GM18498 (cell line): Measurements from ENCODE around the gene APEX2.
"Not testable (repeated sequence)": the region's sequence is repeated elsewhere in the genome, so short reads cannot be mapped to it uniquely, and the experiment has no call there.

Source experiments
- ATAC-seq: cut with Tn5 transposase; IDR thresholded peaks from one replicate; pipeline ENCODE4 v1.9.1; 2021; ENCODE audit warnings: mild to moderate bottlenecking, moderate library complexity; ENCODE audit not compliant: unreplicated experiment

APEX2 gene

GRCh38 chrX:54999717-55000598, at the start of gene APEX2:
Gene APEX2 (plus strand): TSS chrX:55000363. CDS start chrX:55000423, 60 bp downstream.
- ATAC-seq: peak; percentile 94

DNA sequence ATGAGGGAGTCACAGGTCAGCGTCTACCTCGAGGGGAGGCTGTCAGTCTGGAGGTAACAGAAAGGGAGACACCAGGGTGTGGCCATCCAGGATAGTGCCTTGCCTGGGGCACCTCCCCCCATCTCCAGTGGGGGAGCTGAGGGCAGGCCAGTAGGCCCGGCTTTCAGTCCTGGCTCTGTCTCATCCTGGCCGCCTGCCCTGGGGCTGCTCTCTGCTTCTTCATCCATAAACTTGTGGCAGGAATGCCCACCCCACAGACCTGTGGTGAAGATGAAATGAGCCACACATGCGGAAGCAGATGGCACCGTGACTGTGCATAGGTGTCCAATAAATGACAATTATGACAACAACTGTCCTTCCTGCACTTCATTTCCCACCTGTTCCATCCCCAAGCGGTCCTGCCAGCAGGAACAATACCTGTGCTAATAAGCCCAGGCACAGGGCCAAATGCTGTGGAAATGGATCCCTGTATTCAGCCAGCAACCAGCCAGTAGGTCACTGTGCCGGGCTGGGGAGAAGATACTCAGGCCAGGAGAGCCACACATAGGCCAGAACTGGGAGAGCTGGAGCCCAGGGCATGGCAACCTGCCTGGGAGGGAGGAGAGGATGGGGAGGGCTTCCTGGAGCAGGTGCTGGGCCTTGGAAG, 49.3 kb upstream of the APEX2 start:
- ATAC-seq: no peak

- no peak for ATAC-seq
Measured at GRCh38 chrX:54961750-54962149, 38.4 kb upstream of the APEX2 start.

DNA sequence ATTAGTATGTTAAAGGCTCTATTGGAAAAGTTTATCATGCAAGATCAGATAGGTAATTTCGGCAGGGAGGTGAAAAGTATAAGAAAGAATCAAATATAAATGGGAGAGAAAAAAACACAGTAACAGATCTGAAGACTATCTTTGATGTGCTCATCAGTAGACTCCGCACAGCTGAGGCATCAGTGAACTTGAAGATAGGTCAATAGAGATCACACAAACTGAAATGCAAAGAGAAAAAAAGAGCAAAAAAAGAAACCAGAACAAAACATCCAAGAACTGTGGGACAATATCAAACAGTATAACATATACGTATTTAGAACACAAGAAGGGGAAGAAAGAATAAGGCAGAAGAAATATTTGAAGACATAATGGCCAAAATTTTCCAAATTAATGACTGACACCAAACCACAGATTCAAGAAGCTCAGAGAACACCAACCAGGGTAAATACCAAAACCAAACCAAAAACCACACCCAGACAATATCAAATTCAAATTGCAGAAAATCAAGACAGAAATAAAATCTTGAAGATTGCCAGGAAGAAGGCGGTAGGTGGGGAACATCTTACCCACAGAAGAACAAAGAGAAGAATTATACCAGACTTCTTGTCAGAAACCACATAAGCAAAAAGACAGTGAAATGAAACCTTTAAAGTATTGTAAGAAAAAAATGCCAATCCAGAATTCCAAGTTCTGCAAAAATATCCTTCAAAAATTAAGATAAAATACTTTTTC, 35.2 kb upstream of the APEX2 start:
- ATAC-seq: no peak

GRCh38 chrX:54977387-54977786, 22.8 kb upstream of the APEX2 start:
- ATAC-seq: no peak

- no peak for ATAC-seq
Measured at GRCh38 chrX:54978448-54978847, 21.7 kb upstream of the APEX2 start.

GRCh38 chrX:54979432-54979831, 20.7 kb upstream of the APEX2 start:
- ATAC-seq: no peak

- no peak for ATAC-seq
Measured at GRCh38 chrX:54980334-54980733, 19.8 kb upstream of the APEX2 start.

GRCh38 chrX:54983306-54983705, 16.9 kb upstream of the APEX2 start:
- ATAC-seq: not testable (repeated sequence)

DNA sequence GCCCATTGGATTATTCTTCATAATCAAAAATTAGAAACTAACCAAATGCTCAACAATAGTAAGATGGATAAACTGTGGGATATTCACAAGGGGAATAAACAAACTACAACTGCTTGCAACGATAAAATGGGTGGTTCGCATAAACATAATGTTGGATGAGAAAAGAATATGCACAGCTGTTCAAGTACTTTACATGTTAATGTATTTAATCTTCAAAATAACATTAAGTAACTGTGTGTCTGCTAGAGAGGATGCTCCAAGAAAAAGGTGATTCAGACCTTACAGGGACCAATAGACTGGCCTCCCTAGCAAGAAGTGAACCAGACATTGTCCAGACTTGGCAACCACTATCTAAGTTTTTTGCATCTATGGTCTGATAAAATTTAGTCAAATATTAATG, 8.5 kb upstream of the APEX2 start:
- ATAC-seq: no peak

DNA sequence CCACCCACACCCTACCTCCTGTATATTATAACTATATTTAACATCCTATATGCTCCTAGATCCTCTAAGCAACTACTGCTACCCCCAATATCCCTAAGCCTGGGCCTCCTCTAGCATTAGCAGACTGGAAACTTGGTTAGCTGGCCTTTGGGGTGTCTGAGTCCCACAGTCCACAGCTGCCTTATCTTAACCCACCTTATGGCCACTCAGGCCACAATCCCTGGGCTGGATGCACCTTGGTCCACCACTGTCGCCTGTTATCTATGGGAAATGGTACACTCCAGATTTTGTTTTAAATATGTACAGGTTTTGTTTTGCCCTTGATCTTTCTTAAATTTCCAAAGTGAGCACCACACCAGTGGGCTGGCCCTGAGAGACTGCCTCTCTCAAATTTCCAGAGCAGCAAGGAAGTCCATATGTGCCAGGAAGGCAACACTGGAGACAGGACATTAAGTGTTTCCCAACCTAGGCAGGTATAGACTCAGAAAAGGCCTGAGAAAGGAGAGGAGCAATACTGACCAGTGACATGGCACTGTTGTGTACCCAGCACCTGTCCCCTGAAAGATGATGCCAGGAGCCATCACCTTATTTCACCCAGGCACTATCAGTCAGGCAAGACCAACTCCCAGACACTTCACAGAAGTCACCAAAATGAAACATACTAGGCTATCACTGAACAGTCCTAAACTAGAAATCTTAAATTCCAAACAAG, 7.1 kb upstream of the APEX2 start:
- ATAC-seq: no peak

DNA sequence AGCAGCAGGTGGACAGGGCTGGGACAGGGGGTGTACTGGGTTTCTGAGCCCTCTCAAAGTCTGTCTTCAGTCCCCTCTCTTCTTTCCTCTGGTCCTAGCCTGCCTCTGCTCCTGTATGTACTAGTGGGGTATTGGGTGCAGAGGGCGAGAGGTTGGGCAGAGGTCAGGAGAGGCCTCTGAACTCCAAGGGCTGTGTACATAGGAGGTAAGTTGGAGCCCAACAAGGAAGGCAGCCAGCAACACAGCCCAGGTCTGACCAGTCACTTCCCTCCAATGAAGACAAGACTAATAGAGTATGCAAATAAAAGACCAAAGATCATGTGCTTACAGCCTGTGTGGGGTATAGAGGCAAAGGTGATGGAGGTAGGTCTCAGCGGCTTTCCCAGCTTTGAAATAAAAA, 6.1 kb upstream of the APEX2 start, which contains the start of gene PFKFB1:
TSS of gene PFKFB1 (minus strand) at position 90 of the 400 bp plus-strand sequence. CDS start 181 bp downstream, outside the sequence.
- no peak for ATAC-seq

GRCh38 chrX:54994668-54995351, 5.4 kb upstream of the APEX2 start:
- ATAC-seq: no peak

GRCh38 chrX:54995621-54996020, 4.5 kb upstream of the APEX2 start:
- no peak for ATAC-seq

- ATAC-seq: no peak
Measured at GRCh38 chrX:55004231-55004630, 4.1 kb downstream of the APEX2 start.

- ATAC-seq: no peak
Measured at GRCh38 chrX:55005256-55005655, 5.1 kb downstream of the APEX2 start.

DNA sequence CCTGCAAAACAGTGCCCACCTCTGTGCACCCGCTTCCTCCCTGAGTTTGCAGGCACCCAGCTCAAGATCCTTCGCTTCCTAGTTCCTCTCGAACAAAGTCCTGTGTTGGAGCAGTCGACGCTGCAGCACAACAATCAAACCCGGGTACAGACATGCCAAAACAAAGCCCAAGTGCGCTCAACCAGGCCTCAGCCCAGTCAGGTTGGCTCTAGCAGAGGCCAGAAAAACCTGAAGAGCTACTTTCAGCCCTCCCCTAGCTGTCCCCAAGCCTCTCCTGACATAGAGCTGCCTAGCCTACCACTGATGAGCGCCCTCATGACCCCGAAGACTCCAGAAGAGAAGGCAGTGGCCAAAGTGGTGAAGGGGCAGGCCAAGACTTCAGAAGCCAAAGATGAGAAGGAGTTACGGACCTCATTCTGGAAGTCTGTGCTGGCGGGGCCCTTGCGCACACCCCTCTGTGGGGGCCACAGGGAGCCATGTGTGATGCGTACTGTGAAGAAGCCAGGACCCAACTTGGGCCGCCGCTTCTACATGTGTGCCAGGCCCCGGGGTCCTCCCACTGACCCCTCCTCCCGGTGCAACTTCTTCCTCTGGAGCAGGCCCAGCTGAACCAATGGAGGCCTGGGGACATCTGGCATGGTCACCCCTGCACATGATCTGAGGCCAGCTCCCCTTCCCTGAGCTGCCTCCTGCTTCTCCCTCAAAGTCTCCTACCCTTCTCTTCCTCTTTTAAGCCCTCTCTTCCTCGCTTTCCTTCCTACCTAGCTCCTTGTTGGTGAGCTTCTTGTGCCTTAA, 6.9 kb downstream of the APEX2 start:
- no peak for ATAC-seq

- ATAC-seq: no peak
Measured at GRCh38 chrX:55007656-55008055, 7.5 kb downstream of the APEX2 start.

DNA sequence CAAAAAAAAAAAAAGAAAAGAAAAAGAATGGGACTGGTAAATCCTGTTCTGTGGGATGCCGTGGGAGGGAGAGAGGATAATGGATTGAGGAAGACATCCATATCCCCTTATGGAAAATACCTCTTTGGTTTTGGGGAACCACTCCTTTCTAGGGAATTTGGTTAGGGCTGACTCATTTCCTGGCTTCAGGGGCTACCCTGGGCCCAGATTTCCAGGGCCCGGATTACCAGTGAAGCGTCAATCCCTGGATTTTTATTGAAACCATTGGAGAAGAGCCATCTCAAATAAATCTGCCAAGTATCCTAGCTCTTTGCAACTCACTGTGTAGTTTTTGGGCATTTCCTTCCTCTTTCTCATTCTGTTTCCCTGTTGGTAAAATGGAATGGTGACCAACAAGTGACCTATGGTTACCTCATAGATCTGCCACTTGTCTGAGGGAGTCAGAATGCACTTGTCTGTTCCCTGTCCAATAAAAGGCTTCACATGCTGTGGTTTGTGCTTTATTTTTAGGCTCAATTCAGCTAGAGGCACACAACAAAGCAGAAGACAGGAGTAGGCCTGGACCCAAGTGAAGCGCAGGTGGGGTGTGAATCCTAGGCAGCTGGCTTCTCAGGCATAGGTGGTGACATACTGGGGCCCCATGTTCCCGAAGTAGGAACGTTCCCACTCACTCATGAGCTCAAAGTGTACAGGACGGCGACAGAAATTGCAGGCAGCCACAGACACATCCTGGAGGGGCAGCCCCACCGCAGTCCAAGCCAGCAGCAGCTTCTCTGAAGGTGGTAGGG, 8.6 kb downstream of the APEX2 start:
- ATAC-seq: no peak
